Bronchial epithelial cell (primary cell): ENCODE data around the gene NHERF2. TPM values are rescaled to one million over a fixed set of nuclear protein-coding genes. Genes with fewer than 3 reads are reported as not detected.

ENCODE experiments used
- DNase-seq: peaks from one replicate; pipeline ENCODE4 v3.0.0-alpha.2; 2010; ENCODE audit warnings: low read depth
- FAIRE-seq: peaks from 2 replicates; lab custom pipeline; 2011; peaks lifted over from hg19 to GRCh38; lab: Jason Lieb, UNC
- H3K27me3 ChIP-seq: 2 replicates; pipeline ENCODE4 v1.5.1; 2011; ENCODE audit warnings: low read length; ENCODE audit not compliant: control insufficient read depth, insufficient read depth
- H3K36me3 ChIP-seq: 2 replicates; pipeline ENCODE4 v1.5.1; 2011; ENCODE audit warnings: low read length; ENCODE audit not compliant: control insufficient read depth, insufficient read depth
- H3K4me3 ChIP-seq: 2 replicates; pipeline ENCODE4 v1.5.1; 2011; ENCODE audit warnings: mild to moderate bottlenecking, low read depth, low read length, control low read depth
- CTCF ChIP-seq: IDR thresholded peaks from 2 replicates; pipeline ENCODE4 v1.5.1; 2011; ENCODE audit warnings: mild to moderate bottlenecking, moderate library complexity, low read length, control low read depth, inconsistent platforms; ENCODE audit not compliant: insufficient read depth, severe bottlenecking
- total RNA-seq: library from RNA; depleted of rRNA; stranded (reverse); fragments of >200 nt; gene quantifications from 2 replicates; pipeline ENCODE4 v1.2.1, GENCODE V29; 2014

Gene NHERF2
- total RNA-seq, 1 donor from 2014 or later: 15.8 TPM

- DNase-seq: no peak
- no peak for FAIRE-seq
- Histone ChIP-seq H3K36me3 (peaks cover 44% of the 10 kb centered on the region), H3K4me3 (no peak overlapping the region), H3K27me3 (no peaks in the 10 kb centered on the region)
- TF ChIP-seq CTCF: no peak
Observed at GRCh38 chr16:2086812-2087747, 60.4 kb downstream of the NHERF2 start.

GRCh38 chr16:2087748-2088631, 61.3 kb downstream of the NHERF2 start:
- peak; percentile 58 for FAIRE-seq
- no peak for DNase-seq

More at GRCh38 chr16:2087748-2088631, 61.3 kb downstream of the NHERF2 start:
- Histone ChIP-seq H3K27me3 (no peaks in the 10 kb centered on the region), H3K4me3 (no peak overlapping the region), H3K36me3 (peaks cover 45% of the 10 kb centered on the region)
- no peak for TF ChIP-seq CTCF

Other genes starting within 250 kb of the NHERF2 start
- 35.5 and 48.2 TPM in 2 replicates for gene SPSB3, start 244.3 kb upstream of the NHERF2 start, total RNA-seq
- gene NUBP2, start 243.9 kb upstream of the NHERF2 start, total RNA-seq: 60.2 and 82.9 TPM in 2 replicates
- under 0.01 TPM in 1 of 2 replicates, not detected in the other for gene IGFALS, start 233.2 kb upstream of the NHERF2 start, total RNA-seq
- gene HAGH, start 200.1 kb upstream of the NHERF2 start, total RNA-seq: 60.0 and 91.8 TPM in 2 replicates
- 61.6 and 61.9 TPM in 2 replicates for gene FAHD1, start 199.7 kb upstream of the NHERF2 start, total RNA-seq
- gene MEIOB, start 154.7 kb upstream of the NHERF2 start, total RNA-seq: 0.26 TPM in 1 of 2 replicates, not detected in the other
- gene HS3ST6, start 108.5 kb upstream of the NHERF2 start, total RNA-seq: 2.2 TPM in 1 of 2 replicates, not detected in the other
- 2.9 and 6.0 TPM in 2 replicates for gene MSRB1, start 83.7 kb upstream of the NHERF2 start, total RNA-seq
- under 0.01 and 0.13 TPM in 2 replicates for gene RPL3L, start 72.2 kb upstream of the NHERF2 start, total RNA-seq
- 115 and 219 TPM in 2 replicates for gene NDUFB10, start 67.4 kb upstream of the NHERF2 start, total RNA-seq
- gene RPS2, start 62.1 kb upstream of the NHERF2 start, total RNA-seq: 5,082 and 6,563 TPM in 2 replicates
- not detected in 2 replicates for gene RNF151, start 60.0 kb upstream of the NHERF2 start, total RNA-seq
- 38.5 and 44.5 TPM in 2 replicates for gene TBL3, start 54.8 kb upstream of the NHERF2 start, total RNA-seq
- gene NOXO1, start 45.4 kb upstream of the NHERF2 start, total RNA-seq: 1.6 and 2.0 TPM in 2 replicates
- 16.1 and 18.4 TPM in 2 replicates for gene GFER, start 42.7 kb upstream of the NHERF2 start, total RNA-seq
- 2.9 and 5.2 TPM in 2 replicates for gene SYNGR3, start 36.9 kb upstream of the NHERF2 start, total RNA-seq
- 26.3 and 31.9 TPM in 2 replicates for gene ZNF598, start 17.1 kb upstream of the NHERF2 start, total RNA-seq
- gene NPW, start 7.1 kb upstream of the NHERF2 start, total RNA-seq: 0.13 TPM in 1 of 2 replicates, not detected in the other
- gene NTHL1, start 20.9 kb downstream of the NHERF2 start, total RNA-seq: 18.6 and 44.0 TPM in 2 replicates
- 25.0 and 34.7 TPM in 2 replicates for gene TSC2, start 21.1 kb downstream of the NHERF2 start, total RNA-seq
- 56.1 and 114 TPM in 2 replicates for gene PKD1, start 109.0 kb downstream of the NHERF2 start, total RNA-seq
- gene RAB26, start 121.7 kb downstream of the NHERF2 start, total RNA-seq: 0.26 and 0.90 TPM in 2 replicates
- 47.4 and 50.2 TPM in 2 replicates for gene TRAF7, start 128.9 kb downstream of the NHERF2 start, total RNA-seq
- gene CASKIN1, start 169.7 kb downstream of the NHERF2 start, total RNA-seq: under 0.01 and 1.8 TPM in 2 replicates
- 10.9 and 11.6 TPM in 2 replicates for gene MLST8, start 178.6 kb downstream of the NHERF2 start, total RNA-seq
- 0.53 and 1.2 TPM in 2 replicates for gene BRICD5, start 184.0 kb downstream of the NHERF2 start, total RNA-seq
- 9.1 and 9.5 TPM in 2 replicates for gene PGP, start 187.9 kb downstream of the NHERF2 start, total RNA-seq
- gene E4F1, start 196.7 kb downstream of the NHERF2 start, total RNA-seq: 26.6 and 34.4 TPM in 2 replicates
- gene DNASE1L2, start 209.5 kb downstream of the NHERF2 start, total RNA-seq: under 0.01 and 0.64 TPM in 2 replicates
- 87.8 and 140 TPM in 2 replicates for gene ECI1, start 224.7 kb downstream of the NHERF2 start, total RNA-seq
- gene RNPS1, start 241.2 kb downstream of the NHERF2 start, total RNA-seq: 73.5 and 84.7 TPM in 2 replicates